OCI-LY1 (cell line): Measurements from ENCODE around the gene NEMP1.

Source experiments
- H2AFZ ChIP-seq: fragments of 200-600 bp; sonication (generic), shearing (Covaris generic); 2 replicates; pipeline ENCODE4 v1.6.0; 2014; ENCODE audit warnings: antibody characterized with exemption, mild to moderate bottlenecking, low read length
- H3F3A ChIP-seq: fragments of 200-600 bp; sonication (generic), shearing (Covaris generic); 2 replicates; pipeline ENCODE4 v1.6.0; 2014; ENCODE audit warnings: mild to moderate bottlenecking, antibody characterized with exemption, low read length, moderate library complexity; ENCODE audit not compliant: insufficient read depth
- H3K27ac ChIP-seq: fragments of 200-600 bp; sonication (generic); 2 replicates; pipeline ENCODE4 v1.5.1; 2014; ENCODE audit warnings: low read length, mixed run types, mild to moderate bottlenecking, low read depth; ENCODE audit not compliant: poor library complexity, severe bottlenecking
- H3K27me3 ChIP-seq: fragments of 200-600 bp; sonication (generic); 2 replicates; pipeline ENCODE4 v1.6.0; 2014; ENCODE audit warnings: antibody characterized with exemption, mild to moderate bottlenecking, low read length, moderate library complexity; ENCODE audit not compliant: insufficient read depth
- H3K36me3 ChIP-seq: fragments of 200-600 bp; sonication (generic); 2 replicates; pipeline ENCODE4 v1.6.1; 2014; ENCODE audit warnings: mild to moderate bottlenecking, antibody characterized with exemption, low read length, moderate library complexity, mixed read lengths; ENCODE audit not compliant: insufficient read depth
- H3K4me1 ChIP-seq: fragments of 200-600 bp; sonication (generic); 2 replicates; pipeline ENCODE4 v1.5.1; 2014; ENCODE audit warnings: mild to moderate bottlenecking, low read length, moderate library complexity; ENCODE audit not compliant: insufficient read depth, severe bottlenecking
- H3K4me2 ChIP-seq: fragments of 200-600 bp; sonication (generic), shearing (Covaris generic); 2 replicates; pipeline ENCODE4 v1.6.1; 2014; ENCODE audit warnings: low read length
- H3K4me3 ChIP-seq: fragments of 200-600 bp; sonication (generic); 2 replicates; pipeline ENCODE4 v1.5.1; 2014; ENCODE audit warnings: low read length, low read depth, mild to moderate bottlenecking, mixed read lengths; ENCODE audit not compliant: poor library complexity, severe bottlenecking
- H3K79me2 ChIP-seq: fragments of 200-600 bp; shearing (Covaris generic); 2 replicates; pipeline ENCODE4 v1.6.1; 2016; ENCODE audit warnings: mixed run types, low read length, mixed read lengths; ENCODE audit not compliant: insufficient read depth
- H3K9ac ChIP-seq: fragments of 200-600 bp; sonication (generic), shearing (Covaris generic); 2 replicates; pipeline ENCODE4 v1.6.1; 2014; ENCODE audit warnings: mild to moderate bottlenecking, low read length, mixed read lengths
- H3K9me2 ChIP-seq: fragments of 200-600 bp; sonication (generic), shearing (Covaris generic); 2 replicates; pipeline ENCODE4 v1.6.1; 2014; ENCODE audit warnings: low read depth, mild to moderate bottlenecking, low read length, mixed read lengths
- H3K9me3 ChIP-seq: fragments of 200-600 bp; shearing (Covaris generic); 2 replicates; pipeline ENCODE4 v1.6.1; 2014; ENCODE audit warnings: low read length, mixed read lengths
- H4K20me1 ChIP-seq: fragments of 200-600 bp; sonication (generic), shearing (Covaris generic); 2 replicates; pipeline ENCODE4 v1.6.0; 2016; ENCODE audit warnings: mild to moderate bottlenecking, low read length; ENCODE audit not compliant: insufficient read depth
- CTCF ChIP-seq: fragments of 200-600 bp; sonication (generic), shearing (Covaris generic); IDR thresholded peaks from 2 replicates; pipeline ENCODE4 v1.5.1; 2017; ENCODE audit warnings: mild to moderate bottlenecking, antibody characterized with exemption, low read length, moderate library complexity, mixed read lengths
- EZH2 ChIP-seq: fragments of 200-600 bp; sonication (generic), shearing (Covaris generic); IDR thresholded peaks from 2 replicates; pipeline ENCODE4 v1.8.0; 2017; ENCODE audit warnings: borderline replicate concordance, mixed run types, mild to moderate bottlenecking, antibody characterized with exemption, low read length, moderate library complexity, mixed read lengths

Gene NEMP1

GRCh38 chr12:57088354-57089270 is 10.0 kb upstream of the NEMP1 start, which contains the start of gene NAB2:
Gene NAB2 (plus strand): TSS chr12:57089114. CDS start chr12:57089272, 158 bp downstream.
- peak within 1 kb of the TSS; percentile 95 for H3K4me2 ChIP-seq
- no peak within 1 kb of the TSS for H2AFZ ChIP-seq
- no peaks in the 10 kb centered on the region for H3K9me3 ChIP-seq
- no peaks in the 10 kb centered on the region for H3K79me2 ChIP-seq
- H3K27me3 ChIP-seq, result no peaks in the 10 kb centered on the region
- H3F3A ChIP-seq, result peaks cover 6% of the 10 kb centered on the region; the same call in 1 of the 2 replicates
- peaks cover 38% of the 10 kb centered on the region for H3K4me1 ChIP-seq
- no peaks in the 10 kb centered on the region for H3K36me3 ChIP-seq
- H3K9ac ChIP-seq, result peak within 1 kb of the TSS; percentile 88
- no peaks in the 10 kb centered on the region for H4K20me1 ChIP-seq
- peak within 1 kb of the TSS; percentile 74 for H3K4me3 ChIP-seq
- TF ChIP-seq CTCF, result no peak
- no peak for TF ChIP-seq EZH2
- H3K27ac ChIP-seq, result peak within 1 kb of the TSS; percentile 90
- H3K9me2 ChIP-seq, result no peaks in the 10 kb centered on the region

- TF ChIP-seq CTCF, result no peak
- H4K20me1 ChIP-seq, result no peaks in the 10 kb centered on the region
- peak overlapping the region; percentile 74 for H3K4me3 ChIP-seq
- H3K27ac ChIP-seq, result peak overlapping the region; percentile 90
- H3K4me1 ChIP-seq, result peaks cover 33% of the 10 kb centered on the region
- H3K4me2 ChIP-seq, result peak overlapping the region; percentile 95
- H3K9me3 ChIP-seq, result no peaks in the 10 kb centered on the region
- H3K79me2 ChIP-seq, result no peaks in the 10 kb centered on the region
- no peaks in the 10 kb centered on the region for H3K27me3 ChIP-seq
- H3F3A ChIP-seq, result peaks cover 6% of the 10 kb centered on the region; the same call in 1 of the 2 replicates
- no peak overlapping the region for H2AFZ ChIP-seq
- peak overlapping the region; percentile 88 for H3K9ac ChIP-seq
- no peaks in the 10 kb centered on the region for H3K36me3 ChIP-seq
- no peaks in the 10 kb centered on the region for H3K9me2 ChIP-seq
Measured at GRCh38 chr12:57087691-57088353, 9.2 kb upstream of the NEMP1 start.

- Histone ChIP-seq H3K27me3 (no peaks in the 10 kb centered on the region), H3F3A (peaks cover 6% of the 10 kb centered on the region; the same call in 1 of the 2 replicates), H3K4me3 (peak overlapping the region; percentile 74), H3K9ac (peak overlapping the region; percentile 88), H3K27ac (peak overlapping the region; percentile 90), H3K9me2 (no peaks in the 10 kb centered on the region), H4K20me1 (no peaks in the 10 kb centered on the region), H3K79me2 (no peaks in the 10 kb centered on the region), H3K4me1 (peaks cover 33% of the 10 kb centered on the region), H3K36me3 (no peaks in the 10 kb centered on the region), H3K4me2 (peak overlapping the region; percentile 95), H3K9me3 (no peaks in the 10 kb centered on the region), H2AFZ (no peak overlapping the region)
- TF ChIP-seq CTCF, result no peak
- no peak for TF ChIP-seq EZH2
Measured at GRCh38 chr12:57087010-57087690, 8.6 kb upstream of the NEMP1 start.
